Activated CD8-positive, alpha-beta memory T cell treated with anti-CD3 and anti-CD28 coated beads for 4 hours (primary cell): ENCODE results near the gene EPN3.
A peak's percentile ranks its signal among the peaks of the same experiment; 100 is the strongest.

Experiments used
- DNase-seq, 2 donors: peaks; one replicate each; pipeline ENCODE4 v3.0.0-alpha.2; 2020; ENCODE audit warnings: low read depth in 2 of 2

Gene EPN3

DNA sequence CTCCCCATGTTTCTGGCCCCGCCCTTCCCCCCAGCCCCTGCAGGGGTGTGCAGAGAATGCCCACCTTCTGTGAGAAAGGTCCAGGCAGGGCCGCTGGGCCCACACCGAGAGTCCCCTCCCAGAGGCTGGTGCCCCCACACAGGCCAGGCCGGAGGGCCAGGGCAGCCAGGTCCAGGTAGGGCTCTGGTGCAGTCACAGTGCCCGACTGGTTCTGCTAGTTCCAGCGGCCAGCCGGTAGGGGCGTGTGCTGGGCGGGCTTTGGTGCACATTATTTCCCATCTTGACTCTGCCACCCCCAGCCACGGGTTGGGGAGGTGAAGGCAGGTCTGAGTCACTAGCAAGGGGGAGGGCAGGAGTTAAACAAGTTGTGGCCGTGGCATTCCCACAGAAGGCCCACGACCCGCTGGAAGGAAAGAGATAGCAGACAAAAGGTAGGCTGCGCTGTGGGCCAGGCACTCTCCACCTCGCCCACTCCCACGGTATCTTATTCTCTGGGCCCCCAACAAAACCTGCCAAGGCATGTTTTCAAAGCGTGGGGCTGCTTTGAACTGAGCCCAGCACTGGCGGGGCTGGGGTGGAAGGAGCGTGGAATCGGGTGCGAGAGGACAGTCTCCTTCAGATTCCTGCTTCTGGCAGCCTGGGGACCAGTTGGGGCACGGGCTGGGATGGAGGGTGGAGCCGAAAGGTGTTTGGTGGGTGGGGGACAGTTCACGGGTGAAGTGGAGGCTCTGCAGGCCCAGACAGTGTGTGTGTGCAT is 1.9 kb downstream of the EPN3 start:
- no peak for DNase-seq

DNA sequence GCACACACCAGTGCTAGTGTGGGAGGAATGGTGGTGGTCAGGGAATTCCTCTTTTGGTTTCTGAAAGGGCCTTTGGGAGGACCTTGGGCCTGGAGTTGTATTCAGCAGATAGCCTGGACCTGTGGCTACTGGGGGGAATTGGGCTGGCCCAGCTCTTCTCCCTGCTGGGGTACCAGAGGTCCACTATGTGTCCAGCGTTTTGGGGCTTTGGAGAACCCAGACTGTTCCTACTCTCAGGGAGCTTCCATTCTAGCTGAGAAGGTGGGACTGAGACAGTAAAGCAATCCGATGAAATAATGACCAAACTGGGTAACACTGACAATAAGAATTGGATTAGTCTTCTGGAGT is 2.4 kb downstream of the EPN3 start:
- no peak for DNase-seq

GRCh38 chr17:50535407-50535806 is 2.9 kb downstream of the EPN3 start:
- no peak for DNase-seq

DNA sequence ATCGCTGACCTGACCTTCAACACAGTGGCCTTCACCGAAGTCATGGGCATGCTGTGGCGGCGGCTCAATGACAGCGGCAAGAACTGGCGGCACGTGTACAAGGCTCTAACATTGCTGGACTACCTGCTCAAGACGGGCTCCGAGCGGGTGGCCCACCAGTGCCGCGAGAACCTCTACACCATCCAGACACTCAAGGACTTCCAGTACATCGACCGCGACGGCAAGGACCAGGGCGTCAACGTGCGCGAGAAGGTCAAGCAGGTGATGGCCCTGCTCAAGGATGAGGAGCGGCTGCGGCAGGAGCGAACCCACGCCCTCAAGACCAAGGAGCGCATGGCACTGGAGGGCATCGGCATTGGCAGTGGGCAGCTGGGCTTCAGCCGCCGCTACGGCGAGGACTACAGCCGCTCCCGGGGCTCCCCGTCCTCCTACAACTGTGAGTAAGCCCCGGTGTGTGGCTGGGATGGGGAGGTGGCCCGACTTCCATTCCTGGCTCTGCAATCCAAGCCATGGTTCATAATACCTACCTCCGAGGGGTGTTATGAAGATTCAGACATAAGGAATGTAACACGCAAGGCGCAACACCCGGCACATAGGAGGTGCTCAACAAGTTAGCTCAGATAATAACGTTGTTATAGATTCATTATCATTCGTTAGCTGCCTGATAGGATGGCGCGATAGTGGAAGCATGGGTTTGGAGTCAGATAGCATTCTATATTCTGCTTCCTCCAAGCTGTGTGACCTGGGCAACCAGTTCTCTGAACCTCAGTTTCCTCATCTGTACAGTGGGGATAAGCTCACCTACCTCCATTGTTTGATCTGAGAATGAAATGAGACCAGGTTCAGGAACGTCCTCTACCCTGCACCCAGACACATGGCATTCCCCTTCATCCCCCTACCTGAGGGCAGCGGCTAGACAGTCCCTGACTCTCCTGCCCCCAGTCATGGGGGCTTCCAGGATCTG is 4.4 kb downstream of the EPN3 start:
- DNase-seq = no peak

GRCh38 chr17:50537721-50538548 is 5.4 kb downstream of the EPN3 start:
- DNase-seq = no peak

GRCh38 chr17:50538549-50539410 is 6.2 kb downstream of the EPN3 start:
- DNase-seq = no peak

GRCh38 chr17:50539762-50540559 is 7.4 kb downstream of the EPN3 start:
- DNase-seq = no peak

DNA sequence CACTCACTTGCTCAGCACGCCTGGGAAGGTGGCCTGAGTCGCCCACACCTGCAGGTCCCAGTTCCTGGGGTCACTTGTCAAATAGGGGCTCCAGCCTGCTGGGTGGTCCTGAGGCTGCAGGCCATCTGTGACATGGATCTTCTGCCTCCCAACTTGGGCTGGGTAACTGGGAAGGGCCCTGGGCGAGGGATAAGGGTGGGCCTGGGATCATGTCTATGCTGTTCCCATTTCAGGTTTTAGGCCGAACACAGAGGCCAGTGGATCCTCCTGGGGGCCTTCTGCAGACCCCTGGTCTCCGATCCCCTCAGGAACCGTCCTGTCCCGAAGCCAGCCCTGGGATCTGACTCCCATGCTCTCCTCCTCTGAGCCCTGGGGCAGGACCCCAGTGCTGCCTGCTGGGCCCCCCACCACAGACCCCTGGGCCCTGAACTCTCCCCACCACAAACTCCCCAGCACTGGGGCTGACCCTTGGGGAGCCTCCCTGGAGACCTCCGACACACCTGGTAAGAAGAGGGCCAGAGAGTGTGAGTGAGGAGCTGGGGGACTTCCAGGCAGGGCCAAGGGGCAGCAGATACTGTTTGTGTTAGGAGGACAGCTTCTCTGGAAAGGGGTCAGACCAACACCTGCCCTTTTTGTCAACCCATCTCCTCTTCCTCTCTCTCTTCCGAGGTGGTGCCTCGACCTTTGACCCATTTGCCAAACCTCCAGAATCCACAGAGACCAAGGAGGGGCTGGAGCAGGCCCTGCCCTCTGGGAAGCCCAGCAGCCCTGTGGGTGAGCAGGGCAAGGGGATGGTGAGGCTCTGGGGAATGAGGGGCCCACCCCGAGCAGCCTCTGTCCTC is 8.2 kb downstream of the EPN3 start:
- no peak for DNase-seq

DNA sequence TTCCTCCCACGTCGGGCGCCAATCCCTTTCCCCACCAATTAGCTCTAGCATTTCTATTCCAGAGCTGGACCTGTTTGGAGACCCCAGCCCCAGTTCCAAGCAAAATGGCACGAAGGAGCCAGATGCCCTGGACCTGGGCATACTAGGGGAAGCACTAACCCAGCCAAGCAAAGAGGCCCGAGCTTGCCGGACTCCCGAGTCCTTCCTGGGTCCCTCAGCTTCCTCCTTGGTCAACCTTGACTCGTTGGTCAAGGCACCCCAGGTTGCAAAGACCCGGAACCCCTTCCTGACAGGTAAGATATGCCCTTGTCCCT is 8.8 kb downstream of the EPN3 start:
- no peak for DNase-seq

GRCh38 chr17:50541716-50542688 is 9.5 kb downstream of the EPN3 start:
- DNase-seq = peak; percentile 66 to 69

- DNase-seq = no peak
These were observed 10.6 kb downstream of the EPN3 start for GRCh38 chr17:50542795-50543774.

GRCh38 chr17:50544516-50544915 is 12.0 kb downstream of the EPN3 start:
- DNase-seq = no peak

GRCh38 chr17:50545311-50545710 is 12.8 kb downstream of the EPN3 start:
- no peak for DNase-seq

DNA sequence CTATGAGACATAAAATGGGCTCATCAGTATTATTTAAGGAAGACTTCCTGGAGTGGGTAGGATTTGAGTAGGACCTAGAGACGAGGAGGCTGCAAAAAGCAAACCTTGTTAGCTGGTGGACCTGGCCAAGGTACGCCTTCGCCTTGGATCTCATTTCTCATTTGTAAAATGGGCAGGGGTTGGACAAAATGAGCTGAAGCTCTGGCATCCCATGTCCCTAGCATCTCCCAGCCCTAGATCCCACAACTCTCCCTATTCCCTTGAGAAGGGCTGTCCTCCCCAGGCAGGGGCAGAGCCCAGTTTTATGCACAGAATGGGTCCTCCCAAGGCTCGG is 14.1 kb downstream of the EPN3 start:
- no peak for DNase-seq

DNA sequence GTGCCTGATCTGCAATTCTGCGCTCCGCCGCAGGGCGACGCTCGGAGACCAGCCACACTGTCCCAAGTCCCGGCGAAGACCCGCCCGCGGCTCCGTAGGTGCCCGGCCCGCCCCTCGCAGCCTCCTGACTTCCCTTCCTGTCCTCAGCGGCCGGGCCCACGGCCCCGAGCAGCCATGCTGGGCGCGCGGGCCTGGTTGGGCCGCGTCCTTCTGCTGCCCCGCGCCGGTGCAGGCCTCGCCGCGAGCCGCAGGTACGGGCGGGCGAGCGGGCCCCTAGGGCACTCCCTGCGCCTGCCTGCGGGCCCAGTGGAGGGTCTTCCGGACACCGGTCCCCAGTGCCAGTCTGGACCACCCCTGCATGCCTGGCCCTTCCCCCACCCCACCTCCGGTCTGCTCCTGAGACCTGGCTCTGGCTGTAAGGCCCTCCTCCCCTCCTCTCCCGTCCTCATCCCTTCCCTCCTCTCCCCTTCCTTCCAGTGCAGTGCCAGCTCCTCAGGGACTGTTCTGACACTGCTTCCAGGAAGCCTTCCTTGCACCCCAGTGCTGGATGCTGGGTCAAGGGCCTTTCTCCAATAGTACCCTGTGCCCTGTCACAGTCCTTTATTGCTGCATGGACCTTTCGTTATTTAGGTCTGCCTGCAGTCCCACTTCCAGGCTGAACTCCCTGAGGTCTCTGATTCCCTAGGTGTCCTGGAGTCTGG is 14.7 kb downstream of the EPN3 start, which contains the start of gene SPATA20:
Gene SPATA20, plus strand, starts transcription at position 140 of the 701 bp plus-strand sequence. Its CDS starts 35 bp downstream, at position 175.
- peak; percentile 54 to 60 for DNase-seq

- no peak for DNase-seq
These were observed 15.2 kb downstream of the EPN3 start for GRCh38 chr17:50547736-50548083.

DNA sequence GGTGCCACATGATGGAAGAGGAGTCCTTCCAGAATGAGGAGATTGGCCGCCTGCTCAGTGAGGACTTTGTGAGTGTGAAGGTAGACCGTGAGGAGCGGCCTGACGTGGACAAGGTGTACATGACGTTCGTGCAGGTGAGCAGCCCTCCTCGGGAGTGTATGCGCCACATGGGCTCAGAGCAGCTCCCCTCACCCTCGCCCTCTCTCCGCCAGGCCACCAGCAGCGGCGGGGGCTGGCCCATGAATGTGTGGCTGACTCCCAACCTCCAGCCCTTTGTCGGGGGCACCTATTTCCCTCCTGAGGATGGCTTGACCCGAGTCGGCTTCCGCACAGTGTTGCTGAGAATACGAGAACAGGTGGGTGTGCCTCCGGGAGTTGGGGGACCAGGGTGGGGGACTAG is 16.3 kb downstream of the EPN3 start:
- no peak for DNase-seq
